A549 (cell line): ENCODE results near the gene GRID1. TPM values are rescaled to one million over a fixed set of nuclear protein-coding genes. Genes with fewer than 3 reads are reported as not detected.

Source experiments
- ATAC-seq, 2 experiments: fragments of 200-7000 bp in 1 of 2; fragments of >200 bp in 1 of 2; cut with Nextera tagmentation in 1 of 2; cut with Tn5 transposase in 1 of 2; 3 replicates each; pipeline versions ENCODE4 v1.8.0 to v1.9.1; 2018 to 2020; ENCODE audit warnings: mild to moderate bottlenecking in 1 of 2, moderate library complexity in 1 of 2
- CTCF ChIA-PET: fragments of 300-600 bp; sonication (Branson Sonifier 250); formaldehyde crosslinking; extraction: SDS; loops from one replicate; lab custom pipeline; 2021; ENCODE audit warnings: antibody characterized with exemption, inconsistent platforms; lab: Yijun Ruan, JAX
- POLR2A ChIA-PET: fragments of 350-600 bp; formaldehyde crosslinking; extraction: SDS; loops from one replicate; lab custom pipeline; 2021; ENCODE audit warnings: antibody characterized with exemption, inconsistent platforms; lab: Yijun Ruan, JAX
- DNase-seq, 2 experiments: peaks; one replicate each; pipeline versions ENCODE4 v3.0.0 to v3.0.0-alpha.2; 2011 to 2016; ENCODE audit warnings: low read depth in 1 of 2, low spot score in 1 of 2
- FAIRE-seq: peaks from 2 replicates; lab custom pipeline; 2011; peaks lifted over from hg19 to GRCh38; lab: Jason Lieb, UNC
- H3K27ac ChIP-seq, 2 experiments: fragments of >200 bp; sonication (Bioruptor Twin); formaldehyde crosslinking; 3 replicates each; pipeline ENCODE4 v1.5.1; 2016 to 2017
- H3K4me1 ChIP-seq: fragments of >200 bp; sonication (Bioruptor Twin); formaldehyde crosslinking; 3 replicates; pipeline ENCODE4 v1.6.1; 2016
- H3K4me2 ChIP-seq: fragments of >200 bp; sonication (Bioruptor Twin); formaldehyde crosslinking; 3 replicates; pipeline ENCODE4 v1.6.1; 2016
- H3K4me3 ChIP-seq: fragments of >200 bp; sonication (Bioruptor Twin); formaldehyde crosslinking; 3 replicates; pipeline ENCODE4 v1.5.1; 2016
- H3K9me3 ChIP-seq: fragments of >200 bp; sonication (Bioruptor Twin); formaldehyde crosslinking; 3 replicates; pipeline ENCODE4 v1.6.1; 2016
- ATOH8 ChIP-seq: fragments of 250-450 bp; sonication (Bioruptor Pico); IDR thresholded peaks from 2 replicates; pipeline ENCODE4 v1.5.0; 2020; ENCODE audit warnings: low read depth, mild to moderate bottlenecking, moderate library complexity
- BHLHE40 ChIP-seq: IDR thresholded peaks from 2 replicates; pipeline ENCODE4 v1.6.1; 2012; ENCODE audit warnings: low read depth, low read length, inconsistent platforms
- CHD2 ChIP-seq: fragments of 150-350 bp; IDR thresholded peaks from 2 replicates; pipeline ENCODE4 v1.6.1; 2014; ENCODE audit warnings: low read length; ENCODE audit not compliant: partially characterized antibody
- CHD4 ChIP-seq: fragments of 200-600 bp; sonication (generic); IDR thresholded peaks from 2 replicates; pipeline ENCODE4 v1.6.1; 2016; ENCODE audit warnings: antibody characterized with exemption, mild to moderate bottlenecking, borderline replicate concordance
- FOXS1 ChIP-seq: fragments of 250-450 bp; sonication (Bioruptor Pico); IDR thresholded peaks from 2 replicates; pipeline ENCODE4 v1.5.0; 2020; ENCODE audit warnings: mild to moderate bottlenecking, moderate library complexity
- GATA3 ChIP-seq: IDR thresholded peaks from 2 replicates; pipeline ENCODE4 v1.6.1; 2012; ENCODE audit warnings: borderline replicate concordance
- HDAC2 ChIP-seq: fragments of 200-600 bp; sonication (generic); IDR thresholded peaks from 2 replicates; pipeline ENCODE4 v1.6.1; 2016
- HOXB5 ChIP-seq: fragments of 250-450 bp; sonication (Bioruptor Pico); IDR thresholded peaks from 2 replicates; pipeline ENCODE4 v1.5.0; 2020; ENCODE audit warnings: mild to moderate bottlenecking, moderate library complexity
- JUN ChIP-seq, 2 experiments: fragments of >200 bp; sonication (Bioruptor Twin); formaldehyde crosslinking; IDR thresholded peaks; 2 replicates in 1 of 2; 3 replicates in 1 of 2; pipeline ENCODE4 v1.6.1; 2016 to 2017
- JUNB ChIP-seq: fragments of >200 bp; sonication (Bioruptor Twin); formaldehyde crosslinking; IDR thresholded peaks from 2 replicates; pipeline ENCODE4 v1.6.1; 2016
- KDM5A ChIP-seq: fragments of 200-600 bp; sonication (generic); IDR thresholded peaks from 2 replicates; pipeline ENCODE4 v1.6.1; 2016; ENCODE audit warnings: antibody characterized with exemption, mild to moderate bottlenecking
- MYC ChIP-seq: IDR thresholded peaks from 2 replicates; pipeline ENCODE4 v1.6.1; 2012; ENCODE audit warnings: mild to moderate bottlenecking, inconsistent platforms, low read length, improper control_type of control experiment, borderline replicate concordance
- NFE2L2 ChIP-seq: fragments of 150-350 bp; conservative IDR thresholded peaks from 2 replicates; pipeline ENCODE4 v1.6.1; 2014; ENCODE audit warnings: low read length
- POLR2AphosphoS2 ChIP-seq: conservative IDR thresholded peaks from 2 replicates; pipeline ENCODE4 v1.6.1; 2012; ENCODE audit warnings: low read length, improper control_type of control experiment, inconsistent platforms
- RAD21 ChIP-seq, 2 experiments: fragments of >200 bp in 1 of 2; sonication (Bioruptor Twin) in 1 of 2; formaldehyde crosslinking in 1 of 2; IDR thresholded peaks in 1 of 2; conservative IDR thresholded peaks in 1 of 2; 2 replicates in 1 of 2; 3 replicates in 1 of 2; pipeline ENCODE4 v1.6.1; 2012 to 2018; ENCODE audit warnings: inconsistent platforms in 1 of 2
- REST ChIP-seq: fragments of 200-600 bp; sonication (generic); IDR thresholded peaks from 2 replicates; pipeline ENCODE4 v1.6.1; 2016; ENCODE audit warnings: antibody characterized with exemption, mild to moderate bottlenecking, moderate library complexity
- RFX5 ChIP-seq: fragments of 450-650 bp; IDR thresholded peaks from 2 replicates; pipeline ENCODE4 v1.7.1; 2014; ENCODE audit warnings: antibody characterized with exemption, mild to moderate bottlenecking, moderate library complexity
- SMC3 ChIP-seq: fragments of >200 bp; sonication (Bioruptor Twin); formaldehyde crosslinking; IDR thresholded peaks from 3 replicates; pipeline ENCODE4 v1.6.1; 2018; ENCODE audit warnings: inconsistent platforms
- TFCP2L1 ChIP-seq: fragments of 250-450 bp; sonication (Bioruptor Pico); IDR thresholded peaks from 2 replicates; pipeline ENCODE4 v1.5.0; 2021; ENCODE audit warnings: mild to moderate bottlenecking
- TP53 ChIP-seq: fragments of 250-450 bp; sonication (Bioruptor Pico); IDR thresholded peaks from 2 replicates; pipeline ENCODE4 v1.5.0; 2021; ENCODE audit warnings: mild to moderate bottlenecking, moderate library complexity
- WGBS: methylation state at CpG from one replicate; pipeline ENCODE4 v1.1.6; 2017; ENCODE audit errors: missing lambda C conversion rate; 5-methylcytosine and 5-hydroxymethylcytosine counted together
- polyA plus RNA-seq, 4 experiments: library from polyadenylated mRNA; depleted of rRNA in 3 of 4; stranded (reverse); fragments of >200 nt; fragmentation: RNase III in 1 of 4; extraction: RNeasy Plus Mini Kit Qiagen cat#74134 plus additional on column Dnase treatment in 1 of 4; gene quantifications; 2 replicates in 3 of 4; 3 replicates in 1 of 4; pipeline ENCODE4 v1.2.3, GENCODE V29; 2011 to 2017
- TF ChIP-seq, protein P1 (sequence below): IDR thresholded peaks from 2 replicates; pipeline ENCODE4 v1.6.1; 2012; ENCODE audit warnings: low read depth, borderline replicate concordance

GRID1 gene
- polyA plus RNA-seq, 2 of the 4 experiments (the other 2 are of a cell fraction) = 0.14 to 0.30 TPM

DNA sequence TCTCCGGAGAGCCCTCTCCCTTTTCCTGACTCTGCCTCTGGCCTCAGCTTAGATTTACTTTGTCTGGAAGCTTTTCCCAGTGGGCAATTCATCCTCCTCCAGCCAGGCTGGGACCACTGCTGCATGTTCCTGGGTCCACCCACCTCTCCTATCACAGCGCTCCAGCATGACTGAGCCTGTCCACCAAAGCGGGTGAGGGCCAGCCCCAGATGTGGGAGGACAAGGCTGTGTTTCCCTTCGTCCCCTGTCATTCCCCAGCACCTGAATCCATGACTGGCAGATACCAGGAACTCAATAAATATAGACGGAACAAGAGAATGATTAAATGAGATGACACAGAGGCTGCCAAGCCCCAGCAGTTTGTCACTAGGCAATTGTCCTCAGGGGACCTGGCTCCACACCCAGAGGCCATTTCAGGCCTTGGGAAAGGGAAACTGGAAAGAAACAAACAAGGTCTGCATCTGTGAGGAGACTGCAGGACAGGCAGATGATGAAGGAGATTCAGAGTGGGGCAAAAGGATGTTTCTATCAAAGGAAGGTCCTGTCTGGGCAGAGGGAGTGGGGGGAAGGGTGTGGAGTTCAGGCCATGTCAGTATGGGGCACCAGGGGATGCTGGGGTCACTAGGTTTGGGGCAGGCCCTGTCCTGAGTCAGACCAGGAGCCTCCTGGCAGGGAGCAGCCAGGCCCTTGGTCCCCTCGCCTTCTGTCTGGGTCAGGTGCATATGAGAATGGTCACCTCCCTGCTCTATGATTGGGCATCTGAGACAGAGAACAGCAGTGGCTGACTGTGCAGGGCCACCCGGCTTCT, 576.4 kb downstream of the GRID1 start:
- DNase-seq = no peak
- Histone ChIP-seq H3K4me2 (no peak overlapping the region), H3K4me3 (no peak overlapping the region), H3K27ac (no peak overlapping the region), H3K9me3 (no peaks in the 10 kb centered on the region), H3K4me1 (no peaks in the 10 kb centered on the region)
- WGBS = 72% methylated on average over 7 of the region's 7 CpGs
- ChIA-PET POLR2A (no interaction called here), CTCF (no interaction called here)
- no peak for ATAC-seq
- FAIRE-seq = no peak
- TF ChIP-seq HDAC2 = no peak
- TF ChIP-seq, protein P1, sequence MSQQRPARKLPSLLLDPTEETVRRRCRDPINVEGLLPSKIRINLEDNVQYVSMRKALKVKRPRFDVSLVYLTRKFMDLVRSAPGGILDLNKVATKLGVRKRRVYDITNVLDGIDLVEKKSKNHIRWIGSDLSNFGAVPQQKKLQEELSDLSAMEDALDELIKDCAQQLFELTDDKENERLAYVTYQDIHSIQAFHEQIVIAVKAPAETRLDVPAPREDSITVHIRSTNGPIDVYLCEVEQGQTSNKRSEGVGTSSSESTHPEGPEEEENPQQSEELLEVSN = no peak
- no peak for TF ChIP-seq KDM5A
- TF ChIP-seq CHD2 = no peak
- no peak for TF ChIP-seq RAD21 (conservative IDR thresholded peaks at IDR 0.05 in 1 of 2, IDR thresholded peaks at IDR 0.05 in 1 of 2)
- TF ChIP-seq CHD4 = no peak
- TF ChIP-seq TP53 (CRISPR knock-in tag) = no peak
- no peak for TF ChIP-seq FOXS1 (CRISPR knock-in tag)
- TF ChIP-seq NFE2L2 = no peak
- TF ChIP-seq JUNB = no peak
- TF ChIP-seq ATOH8 (CRISPR knock-in tag) = no peak
- no peak for TF ChIP-seq BHLHE40
- TF ChIP-seq MYC = no peak
- TF ChIP-seq RFX5 = no peak
- TF ChIP-seq SMC3 = no peak
- TF ChIP-seq GATA3 = no peak

DNA sequence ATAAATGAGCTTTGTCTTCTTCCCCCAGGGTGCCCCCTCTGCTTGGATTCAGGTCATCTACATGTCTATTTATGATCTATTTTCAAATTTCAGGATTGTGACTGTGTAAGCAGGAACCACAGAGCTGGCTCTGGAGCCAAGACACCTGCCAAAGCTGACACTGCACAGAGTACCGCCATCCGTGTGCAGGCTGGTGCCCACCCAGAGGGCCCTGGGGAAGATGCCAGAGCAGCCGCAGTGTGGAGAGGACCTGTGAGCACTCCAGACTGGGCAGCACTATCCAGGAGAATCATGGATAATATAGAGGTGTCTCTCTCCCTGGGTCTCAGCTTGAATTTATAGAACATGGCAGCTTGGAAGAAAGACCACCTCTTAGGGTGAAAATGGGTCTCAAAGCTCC, 577.5 kb downstream of the GRID1 start:
- CTCF ChIA-PET = interaction anchor here (1.0 kb wide), 1 partner anchor 11 kb away, joined by 4 read pairs; no protein-coding TSS in a partner anchor
- POLR2A ChIA-PET = no interaction called here
- H3K27ac ChIP-seq = no peak overlapping the region
- ATAC-seq = no peak
- H3K4me3 ChIP-seq = no peak overlapping the region
- no peak for FAIRE-seq
- no peaks in the 10 kb centered on the region for H3K4me1 ChIP-seq
- WGBS = 92% methylated on average over 3 of the region's 3 CpGs
- no peak for DNase-seq
- H3K9me3 ChIP-seq = no peaks in the 10 kb centered on the region
- no peak for TF ChIP-seq HOXB5 (CRISPR knock-in tag)
- no peak for TF ChIP-seq REST
- TF ChIP-seq POLR2AphosphoS2 = no peak
- no peak for TF ChIP-seq JUN (IDR thresholded peaks at IDR 0.05)
- no peak for TF ChIP-seq TFCP2L1 (CRISPR knock-in tag)
- no peak overlapping the region for H3K4me2 ChIP-seq
